Esophagus squamous epithelium (tissue), 4 donors: ENCODE results near the gene AMZ2.
"Not testable (repeated sequence)": the region's sequence is repeated elsewhere in the genome, so short reads cannot be mapped to it uniquely, and the experiment has no call there.

Source experiments
- POLR2A ChIP-seq, 4 donors: fragments of 450-650 bp; IDR thresholded peaks; one replicate each; pipeline ENCODE4 v1.6.1; 2017; ENCODE audit warnings: antibody characterized with exemption in 4 of 4, mild to moderate bottlenecking in 4 of 4, moderate library complexity in 3 of 4
- TF ChIP-seq, protein P1 (sequence below), 6 experiments: fragments of 450-650 bp in 4 of 6; fragments of 200-600 bp in 2 of 6; sonication (generic) in 2 of 6; IDR thresholded peaks; one replicate each; pipeline ENCODE4 v1.5.1; 2016 to 2019; ENCODE audit warnings: antibody characterized with exemption in 6 of 6, mild to moderate bottlenecking in 4 of 6, moderate library complexity in 4 of 6

GRCh38 chr17:68237369-68238163, 10.3 kb upstream of the AMZ2 start:
- TF ChIP-seq, protein P1, sequence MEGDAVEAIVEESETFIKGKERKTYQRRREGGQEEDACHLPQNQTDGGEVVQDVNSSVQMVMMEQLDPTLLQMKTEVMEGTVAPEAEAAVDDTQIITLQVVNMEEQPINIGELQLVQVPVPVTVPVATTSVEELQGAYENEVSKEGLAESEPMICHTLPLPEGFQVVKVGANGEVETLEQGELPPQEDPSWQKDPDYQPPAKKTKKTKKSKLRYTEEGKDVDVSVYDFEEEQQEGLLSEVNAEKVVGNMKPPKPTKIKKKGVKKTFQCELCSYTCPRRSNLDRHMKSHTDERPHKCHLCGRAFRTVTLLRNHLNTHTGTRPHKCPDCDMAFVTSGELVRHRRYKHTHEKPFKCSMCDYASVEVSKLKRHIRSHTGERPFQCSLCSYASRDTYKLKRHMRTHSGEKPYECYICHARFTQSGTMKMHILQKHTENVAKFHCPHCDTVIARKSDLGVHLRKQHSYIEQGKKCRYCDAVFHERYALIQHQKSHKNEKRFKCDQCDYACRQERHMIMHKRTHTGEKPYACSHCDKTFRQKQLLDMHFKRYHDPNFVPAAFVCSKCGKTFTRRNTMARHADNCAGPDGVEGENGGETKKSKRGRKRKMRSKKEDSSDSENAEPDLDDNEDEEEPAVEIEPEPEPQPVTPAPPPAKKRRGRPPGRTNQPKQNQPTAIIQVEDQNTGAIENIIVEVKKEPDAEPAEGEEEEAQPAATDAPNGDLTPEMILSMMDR (IDR thresholded peaks at IDR 0.05): not testable (repeated sequence)
- peak in 1 of 4 donors; percentile 77 for TF ChIP-seq POLR2A (IDR thresholded peaks at IDR 0.05)
